GM23248 (cell line): ENCODE measurements around the gene CTSD. TPM values are rescaled to one million over a fixed set of nuclear protein-coding genes. Genes with fewer than 3 reads are reported as not detected.

ENCODE experiments used
- DNase-seq: peaks from one replicate; pipeline ENCODE4 v3.0.0-alpha.2; 2015
- H2AFZ ChIP-seq: fragments of 200-600 bp; sonication (generic); 2 replicates; pipeline ENCODE4 v1.6.1; 2016; ENCODE audit warnings: antibody characterized with exemption
- H3F3A ChIP-seq: fragments of 200-600 bp; sonication (generic); 2 replicates; pipeline ENCODE4 v1.6.1; 2016; ENCODE audit warnings: mild to moderate bottlenecking, antibody characterized with exemption, mixed run types; ENCODE audit not compliant: insufficient read depth
- H3K27ac ChIP-seq: fragments of 200-600 bp; sonication (generic); 2 replicates; pipeline ENCODE4 v1.5.1; 2016; ENCODE audit warnings: mild to moderate bottlenecking
- H3K27me3 ChIP-seq: fragments of 200-600 bp; sonication (generic); replicated peaks from 2 replicates; pipeline ENCODE4 v1.6.1; 2016; ENCODE audit warnings: mild to moderate bottlenecking; ENCODE audit not compliant: insufficient read depth
- H3K36me3 ChIP-seq: fragments of 200-600 bp; sonication (generic); 2 replicates; pipeline ENCODE4 v1.6.1; 2016; ENCODE audit warnings: low read depth, mild to moderate bottlenecking
- H3K4me1 ChIP-seq: fragments of 200-600 bp; sonication (generic); 2 replicates; pipeline ENCODE4 v1.6.1; 2016; ENCODE audit warnings: mild to moderate bottlenecking; ENCODE audit not compliant: insufficient read depth
- H3K4me2 ChIP-seq: fragments of 200-600 bp; sonication (generic); one replicate; pipeline ENCODE4 v1.6.1; 2016; ENCODE audit warnings: mild to moderate bottlenecking; ENCODE audit not compliant: unreplicated experiment
- H3K4me3 ChIP-seq: fragments of 200-600 bp; sonication (generic); 2 replicates; pipeline ENCODE4 v1.5.1; 2016; ENCODE audit warnings: mild to moderate bottlenecking
- H3K79me2 ChIP-seq: fragments of 200-600 bp; sonication (generic); 2 replicates; pipeline ENCODE4 v1.6.1; 2016; ENCODE audit warnings: mild to moderate bottlenecking; ENCODE audit not compliant: insufficient read depth
- H3K9ac ChIP-seq: fragments of 200-600 bp; sonication (generic); 2 replicates; pipeline ENCODE4 v1.6.1; 2016; ENCODE audit warnings: mild to moderate bottlenecking
- H3K9me2 ChIP-seq: fragments of 200-600 bp; sonication (generic); 2 replicates; pipeline ENCODE4 v1.6.1; 2016; ENCODE audit warnings: mixed run types, mild to moderate bottlenecking, moderate library complexity; ENCODE audit not compliant: insufficient read depth
- H3K9me3 ChIP-seq: fragments of 200-600 bp; sonication (generic); one replicate; pipeline ENCODE4 v1.6.1; 2017; ENCODE audit warnings: low read depth
- H4K20me1 ChIP-seq: fragments of 200-600 bp; sonication (generic); 2 replicates; pipeline ENCODE4 v1.6.0; 2016; ENCODE audit not compliant: insufficient read depth
- EZH2 ChIP-seq: fragments of 200-600 bp; sonication (generic); IDR thresholded peaks from 2 replicates; pipeline ENCODE4 v1.6.1; 2018; ENCODE audit warnings: antibody characterized with exemption, mild to moderate bottlenecking; ENCODE audit not compliant: insufficient read depth, poor library complexity, severe bottlenecking
- EZH2phosphoT487 ChIP-seq: fragments of 200-600 bp; sonication (generic); IDR thresholded peaks from 2 replicates; pipeline ENCODE4 v1.6.1; 2018; ENCODE audit warnings: antibody characterized with exemption, moderate library complexity, mild to moderate bottlenecking, low read depth; ENCODE audit not compliant: insufficient read depth
- WGBS, 2 experiments: methylation state at CpG; one replicate each; pipeline ENCODE4 v1.1.6; 2015 to 2017; ENCODE audit warnings: low lambda C conversion rate in 2 of 2, low coverage in 1 of 2; ENCODE audit errors: missing lambda C conversion rate in 2 of 2; 5-methylcytosine and 5-hydroxymethylcytosine counted together
- in situ Hi-C: fragments of 300-500 bp; cut with MboI; formaldehyde crosslinking; loops from 2 replicates; pipeline ENCODE4 v1.15.0; 2020
- polyA plus RNA-seq: library from polyadenylated mRNA; unstranded; fragments of >200 nt; fragmentation: Nextera tagmentation; extraction: Ambion mirVana; gene quantifications from 2 replicates; pipeline ENCODE4 v1.2.1, GENCODE V29; 2016
- total RNA-seq: library from RNA; depleted of rRNA; stranded (reverse); fragments of >200 nt; shearing (Covaris generic); gene quantifications from 2 replicates; pipeline ENCODE4 v1.2.3, GENCODE V29; 2014

CTSD gene
- total and polyA plus RNA-seq, 2 experiments from 2014 or later, result 305 to 321 TPM

- 90 to 91% methylated on average over 6 to 8 of the region's 8 CpGs for WGBS, 2 experiments
- DNase-seq, result no peak
- Histone ChIP-seq H3K36me3 (no peaks in the 10 kb centered on the region), H4K20me1 (no peaks in the 10 kb centered on the region), H3K4me2 (no peak overlapping the region), H3K4me1 (peaks cover 13% of the 10 kb centered on the region), H3K79me2 (no peaks in the 10 kb centered on the region), H3K27ac (no peak overlapping the region), H3K9ac (no peak overlapping the region), H2AFZ (no peak overlapping the region), H3K9me2 (no peaks in the 10 kb centered on the region), H3K9me3 (no peaks in the 10 kb centered on the region), H3K27me3 (no peaks in the 10 kb centered on the region), H3F3A (peaks cover 5% of the 10 kb centered on the region; the same call in 1 of the 2 replicates), H3K4me3 (no peak overlapping the region)
- in situ Hi-C loops, result no loop called here
- TF ChIP-seq EZH2 (no peak), EZH2phosphoT487 (no peak)
Measured at GRCh38 chr11:1754376-1755150, 9.2 kb downstream of the CTSD start.

GRCh38 chr11:1753929-1754305 lies 9.8 kb downstream of the CTSD start:
- H3K9me3 ChIP-seq, result no peaks in the 10 kb centered on the region
- TF ChIP-seq EZH2phosphoT487, result no peak
- TF ChIP-seq EZH2, result no peak
- no peaks in the 10 kb centered on the region for H3K36me3 ChIP-seq
- no peaks in the 10 kb centered on the region for H3K79me2 ChIP-seq
- in situ Hi-C loops, result no loop called here
- H4K20me1 ChIP-seq, result no peaks in the 10 kb centered on the region
- peaks cover 16% of the 10 kb centered on the region for H3K4me1 ChIP-seq
- H3K27ac ChIP-seq, result no peak overlapping the region
- WGBS, 2 experiments, result 90 to 92% methylated on average over 5 to 14 of the region's 14 CpGs
- no peak overlapping the region for H3K9ac ChIP-seq
- H3K9me2 ChIP-seq, result no peaks in the 10 kb centered on the region
- H3K27me3 ChIP-seq, result no peaks in the 10 kb centered on the region
- no peak overlapping the region for H3K4me3 ChIP-seq
- H2AFZ ChIP-seq, result no peak overlapping the region
- no peak overlapping the region for H3K4me2 ChIP-seq
- peaks cover 5% of the 10 kb centered on the region; the same call in 1 of the 2 replicates for H3F3A ChIP-seq
- DNase-seq, result no peak

GRCh38 chr11:1753229-1753928 lies 10.3 kb downstream of the CTSD start:
- H3K27me3 ChIP-seq, result no peaks in the 10 kb centered on the region
- 93 to 96% methylated on average over 16 to 36 of the region's 38 CpGs for WGBS, 2 experiments
- no peaks in the 10 kb centered on the region for H4K20me1 ChIP-seq
- H3K9ac ChIP-seq, result no peak overlapping the region
- in situ Hi-C loops, result no loop called here
- no peak overlapping the region for H3K4me2 ChIP-seq
- H2AFZ ChIP-seq, result no peak overlapping the region
- H3K4me1 ChIP-seq, result peaks cover 18% of the 10 kb centered on the region
- H3F3A ChIP-seq, result peaks cover 5% of the 10 kb centered on the region; the same call in 1 of the 2 replicates
- H3K79me2 ChIP-seq, result no peaks in the 10 kb centered on the region
- H3K9me2 ChIP-seq, result no peaks in the 10 kb centered on the region
- no peak overlapping the region for H3K27ac ChIP-seq
- H3K36me3 ChIP-seq, result no peaks in the 10 kb centered on the region
- TF ChIP-seq EZH2phosphoT487, result no peak
- H3K9me3 ChIP-seq, result no peaks in the 10 kb centered on the region
- no peak overlapping the region for H3K4me3 ChIP-seq
- no peak for DNase-seq

- Histone ChIP-seq H3K79me2 (no peaks in the 10 kb centered on the region), H3K4me1 (peaks cover 21% of the 10 kb centered on the region), H3K9me3 (no peaks in the 10 kb centered on the region), H3K4me3 (no peak overlapping the region), H3K9ac (no peak overlapping the region), H3K27ac (no peak overlapping the region), H3K27me3 (no peaks in the 10 kb centered on the region), H3F3A (peaks cover 5% of the 10 kb centered on the region; the same call in 1 of the 2 replicates), H3K9me2 (no peaks in the 10 kb centered on the region), H3K36me3 (no peaks in the 10 kb centered on the region), H4K20me1 (no peaks in the 10 kb centered on the region), H3K4me2 (no peak overlapping the region), H2AFZ (no peak overlapping the region)
- TF ChIP-seq EZH2phosphoT487 (no peak), EZH2 (no peak)
- DNase-seq, result no peak
- in situ Hi-C loops, result no loop called here
- WGBS, 2 experiments, result 90 to 93% methylated on average over 8 to 10 of the region's 10 CpGs
Measured at GRCh38 chr11:1752907-1753228, 10.9 kb downstream of the CTSD start.
